Panc1 (cell line): ENCODE data around the gene MAGI3. TPM values are rescaled to one million over a fixed set of nuclear protein-coding genes. Genes with fewer than 3 reads are reported as not detected.

Source experiments
- ATAC-seq: fragments of 200-7000 bp; cut with Tn5 transposase; 2 replicates; pipeline ENCODE4 v1.9.1; 2020; ENCODE audit warnings: mild to moderate bottlenecking, moderate library complexity
- BruUV-seq: library from RNA; stranded (reverse); fragments of 400-500 nt; replicated peaks from 2 replicates; lab custom pipeline; 2021; lab: Mats Ljungman, UMichigan
- CTCF ChIA-PET: fragments of 300-600 bp; sonication (Branson Sonifier 250); formaldehyde crosslinking; loops from one replicate; lab custom pipeline; 2022; ENCODE audit warnings: antibody characterized with exemption; lab: Charles Lee
- POLR2A ChIA-PET: fragments of 300-600 bp; sonication (Branson Sonifier 250); formaldehyde crosslinking; loops from one replicate; lab custom pipeline; 2022; ENCODE audit warnings: antibody characterized with exemption; lab: Charles Lee
- DNase-seq: peaks from one replicate; pipeline ENCODE4 v3.0.0-alpha.2; 2010; ENCODE audit warnings: low read depth, low spot score
- H3K27ac ChIP-seq: 2 replicates; pipeline ENCODE4 v1.5.1; 2011; ENCODE audit warnings: mild to moderate bottlenecking, low read length, inconsistent platforms
- H3K27me3 ChIP-seq: fragments of 200-500 bp; sonication (Bioruptor generic); 2 replicates; pipeline ENCODE4 v1.6.0; 2014; ENCODE audit warnings: low read length, inconsistent platforms; ENCODE audit not compliant: control insufficient read depth, insufficient read depth
- H3K36me3 ChIP-seq: fragments of 200-500 bp; sonication (Bioruptor generic); 2 replicates; pipeline ENCODE4 v1.5.1; 2014; ENCODE audit warnings: inconsistent platforms, mild to moderate bottlenecking, low read length, moderate library complexity; ENCODE audit not compliant: control insufficient read depth, insufficient read depth
- H3K4me1 ChIP-seq: 2 replicates; pipeline ENCODE4 v1.5.1; 2011; ENCODE audit warnings: inconsistent platforms, mild to moderate bottlenecking, low read length, moderate library complexity; ENCODE audit not compliant: control insufficient read depth, insufficient read depth
- H3K4me3 ChIP-seq, 2 experiments: 2 replicates each; pipeline ENCODE4 v1.5.1; 2011 to 2012; ENCODE audit warnings: low read depth in 2 of 2, low read length in 2 of 2, mild to moderate bottlenecking in 2 of 2, inconsistent platforms in 1 of 2, moderate library complexity in 1 of 2
- H3K9me3 ChIP-seq: fragments of 200-500 bp; sonication (Bioruptor generic); 2 replicates; pipeline ENCODE4 v1.5.1; 2014; ENCODE audit warnings: low read depth, mild to moderate bottlenecking, inconsistent platforms, low read length, moderate library complexity; ENCODE audit not compliant: control insufficient read depth, insufficient read depth
- POLR2AphosphoS5 ChIP-seq: IDR thresholded peaks from 2 replicates; pipeline ENCODE4 v1.6.1; 2012; ENCODE audit warnings: mild to moderate bottlenecking, low read depth, low read length, moderate library complexity
- REST ChIP-seq, 2 experiments: IDR thresholded peaks; 2 replicates each; pipeline ENCODE4 v1.6.1; 2011 to 2012; ENCODE audit warnings: low read depth in 2 of 2, control low read depth in 1 of 2, low read length in 1 of 2, mild to moderate bottlenecking in 1 of 2, moderate library complexity in 1 of 2; ENCODE audit not compliant: insufficient read depth in 1 of 2
- SIN3A ChIP-seq: IDR thresholded peaks from 2 replicates; pipeline ENCODE4 v1.6.1; 2012; ENCODE audit warnings: low read depth, mild to moderate bottlenecking, low read length, moderate library complexity, borderline replicate concordance; ENCODE audit not compliant: insufficient read depth
- TCF7L2 ChIP-seq: IDR thresholded peaks from 2 replicates; pipeline ENCODE4 v1.6.1; 2011; ENCODE audit warnings: mild to moderate bottlenecking, low read depth, low read length, inconsistent platforms
- in situ Hi-C: cut with HindIII; loops from 2 replicates; pipeline ENCODE4 v1.10.0; 2016; ENCODE audit warnings: low sequenced_read_pairs, low pct_unique_long_range_greater_than_20kb
- intact Hi-C: fragments of 100-400 bp; cut with micrococcal nuclease; formaldehyde crosslinking; loops from one replicate; pipeline ENCODE4 v1.10.0; 2022; ENCODE audit not compliant: unreplicated experiment
- total RNA-seq: library from RNA; stranded (reverse); gene quantifications from one replicate; pipeline ENCODE4 v1.2.1, GENCODE V29; 2021; ENCODE audit not compliant: unreplicated experiment
- TF ChIP-seq, protein P1 (sequence below): fragments of 450-650 bp; IDR thresholded peaks from 2 replicates; pipeline ENCODE4 v1.5.1; 2017; ENCODE audit warnings: mild to moderate bottlenecking

Gene MAGI3
- total RNA-seq, 1 experiment from 2014 or later, result 10.9 TPM

- ATAC-seq, result no peak
- TF ChIP-seq TCF7L2 (no peak), REST (IDR thresholded peaks at IDR 0.05; ENCODE audit: insufficient read depth in 1 of 2, low read depth in 2 of 2, low read length in 1 of 2) (no peak), SIN3A (no peak), POLR2AphosphoS5 (no peak)
- TF ChIP-seq, protein P1, sequence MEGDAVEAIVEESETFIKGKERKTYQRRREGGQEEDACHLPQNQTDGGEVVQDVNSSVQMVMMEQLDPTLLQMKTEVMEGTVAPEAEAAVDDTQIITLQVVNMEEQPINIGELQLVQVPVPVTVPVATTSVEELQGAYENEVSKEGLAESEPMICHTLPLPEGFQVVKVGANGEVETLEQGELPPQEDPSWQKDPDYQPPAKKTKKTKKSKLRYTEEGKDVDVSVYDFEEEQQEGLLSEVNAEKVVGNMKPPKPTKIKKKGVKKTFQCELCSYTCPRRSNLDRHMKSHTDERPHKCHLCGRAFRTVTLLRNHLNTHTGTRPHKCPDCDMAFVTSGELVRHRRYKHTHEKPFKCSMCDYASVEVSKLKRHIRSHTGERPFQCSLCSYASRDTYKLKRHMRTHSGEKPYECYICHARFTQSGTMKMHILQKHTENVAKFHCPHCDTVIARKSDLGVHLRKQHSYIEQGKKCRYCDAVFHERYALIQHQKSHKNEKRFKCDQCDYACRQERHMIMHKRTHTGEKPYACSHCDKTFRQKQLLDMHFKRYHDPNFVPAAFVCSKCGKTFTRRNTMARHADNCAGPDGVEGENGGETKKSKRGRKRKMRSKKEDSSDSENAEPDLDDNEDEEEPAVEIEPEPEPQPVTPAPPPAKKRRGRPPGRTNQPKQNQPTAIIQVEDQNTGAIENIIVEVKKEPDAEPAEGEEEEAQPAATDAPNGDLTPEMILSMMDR, result no peak
- DNase-seq, result no peak
- Histone ChIP-seq H3K27ac (no peak overlapping the region), H3K9me3 (peaks cover 6% of the 10 kb centered on the region; the same call in 1 of the 2 replicates), H3K36me3 (no peaks in the 10 kb centered on the region), H3K4me3 (no peak overlapping the region), H3K27me3 (no peaks in the 10 kb centered on the region), H3K4me1 (no peaks in the 10 kb centered on the region)
- intact Hi-C loops, result no loop called here
- POLR2A ChIA-PET, result interaction anchor here (0.7 kb wide), 1 partner anchor 396 kb away, joined by 4 read pairs; no protein-coding TSS in a partner anchor
- CTCF ChIA-PET, result no interaction called here
- no TSS peak for BruUV-seq
- in situ Hi-C loops, result no loop called here
Observed at GRCh38 chr1:113530021-113530420, 139.7 kb downstream of the MAGI3 start.

DNA sequence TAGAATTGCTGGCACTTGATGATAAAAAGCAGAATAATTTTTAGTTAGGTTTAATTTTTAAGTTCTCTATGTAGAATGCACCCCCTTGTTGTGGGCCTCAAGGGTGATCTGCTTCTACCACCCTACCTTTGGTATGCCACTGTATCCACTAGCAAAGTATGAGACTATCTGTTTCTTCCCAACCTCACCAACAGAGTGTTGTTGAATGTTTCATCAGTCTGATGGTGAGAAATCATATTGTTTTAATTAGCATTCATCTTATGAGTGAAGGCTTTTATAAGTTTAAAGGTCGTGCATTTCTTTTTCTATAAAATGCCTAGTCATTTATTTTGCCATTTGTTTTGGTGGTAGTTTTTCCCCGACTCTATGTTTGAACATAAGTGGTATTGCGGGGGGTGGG is 141.0 kb downstream of the MAGI3 start:
- Histone ChIP-seq H3K27me3 (no peaks in the 10 kb centered on the region), H3K4me1 (no peaks in the 10 kb centered on the region), H3K36me3 (no peaks in the 10 kb centered on the region), H3K27ac (no peak overlapping the region), H3K4me3 (no peak overlapping the region), H3K9me3 (peaks cover 6% of the 10 kb centered on the region; the same call in 1 of the 2 replicates)
- POLR2A ChIA-PET, result no interaction called here
- in situ Hi-C loops, result no loop called here
- TF ChIP-seq, protein P1, result no peak
- TF ChIP-seq REST (IDR thresholded peaks at IDR 0.05; ENCODE audit: insufficient read depth in 1 of 2, low read depth in 2 of 2, low read length in 1 of 2) (no peak), POLR2AphosphoS5 (no peak), SIN3A (no peak), TCF7L2 (no peak)
- intact Hi-C loops, result no loop called here
- DNase-seq (no peak), ATAC-seq (no peak)
- CTCF ChIA-PET, result no interaction called here
- no TSS peak for BruUV-seq
